GM12878 (cell line): ENCODE measurements around the gene CCDC71. TPM values are rescaled to one million over a fixed set of nuclear protein-coding genes. Genes with fewer than 3 reads are reported as not detected.

Experiments used
- ATAC-seq: fragments of 200-7000 bp; cut with Tn5 transposase; 3 replicates; pipeline ENCODE4 v1.9.1; 2020; ENCODE audit warnings: mild to moderate bottlenecking, moderate library complexity
- BruUV-seq: library from RNA; stranded (reverse); fragments of 400-500 nt; replicated peaks from 2 replicates; lab custom pipeline; 2021; lab: Mats Ljungman, UMichigan
- CTCF ChIA-PET: fragments of 300-600 bp; sonication (Branson Sonifier 250); formaldehyde crosslinking; extraction: SDS; loops from one replicate; lab custom pipeline; 2021; ENCODE audit warnings: inconsistent platforms; lab: Yijun Ruan, JAX
- POLR2A ChIA-PET: fragments of 350-600 bp; formaldehyde crosslinking; extraction: SDS; loops from one replicate; lab custom pipeline; 2021; ENCODE audit warnings: inconsistent platforms; lab: Charles Lee
- RAD21 ChIA-PET: fragments of 300-600 bp; sonication (Branson Sonifier 250); formaldehyde crosslinking; loops from one replicate; lab custom pipeline; 2023; ENCODE audit warnings: antibody characterized with exemption; ENCODE audit not compliant: unreplicated experiment; lab: Charles Lee
- SMC1A ChIA-PET: fragments of 300-600 bp; sonication (Branson Sonifier 250); formaldehyde crosslinking; loops from one replicate; lab custom pipeline; 2023; ENCODE audit not compliant: unreplicated experiment, uncharacterized antibody; lab: Charles Lee
- DNase-seq: peaks from one replicate; pipeline ENCODE4 v3.0.0-alpha.2; 2011; ENCODE audit warnings: low read depth, low spot score
- FAIRE-seq: peaks from 3 replicates; lab custom pipeline; 2011; peaks lifted over from hg19 to GRCh38; lab: Jason Lieb, UNC
- H2AFZ ChIP-seq: 2 replicates; pipeline ENCODE4 v1.6.0; 2011; ENCODE audit warnings: low read depth, low read length, control low read depth; ENCODE audit not compliant: control insufficient read depth
- H3K27ac ChIP-seq: 2 replicates; pipeline ENCODE4 v1.5.1; 2011; ENCODE audit warnings: control low read depth; ENCODE audit not compliant: control insufficient read depth, insufficient read depth
- H3K27me3 ChIP-seq, 2 experiments: replicated peaks in 1 of 2; 2 replicates each; pipeline versions ENCODE4 v1.6.0 to v1.6.1; 2011; ENCODE audit warnings: low read length in 1 of 2; ENCODE audit not compliant: control insufficient read depth in 2 of 2, insufficient read depth in 2 of 2
- H3K36me3 ChIP-seq, 2 experiments: 2 replicates each; pipeline ENCODE4 v1.5.1; 2011; ENCODE audit warnings: low read length in 1 of 2; ENCODE audit not compliant: control insufficient read depth in 2 of 2, insufficient read depth in 2 of 2
- H3K4me1 ChIP-seq: 2 replicates; pipeline ENCODE4 v1.6.1; 2011; ENCODE audit warnings: mild to moderate bottlenecking, low read length, moderate library complexity, mixed read lengths; ENCODE audit not compliant: control insufficient read depth, insufficient read depth
- H3K4me2 ChIP-seq: 2 replicates; pipeline ENCODE4 v1.6.0; 2011; ENCODE audit warnings: control low read depth; ENCODE audit not compliant: control insufficient read depth, insufficient read depth
- H3K4me3 ChIP-seq: fragments of 200-600 bp; sonication (generic); 2 replicates; pipeline ENCODE4 v1.5.1; 2016
- H3K79me2 ChIP-seq: 2 replicates; pipeline ENCODE4 v1.6.0; 2011; ENCODE audit warnings: low read length; ENCODE audit not compliant: control insufficient read depth, insufficient read depth
- H3K9ac ChIP-seq: 2 replicates; pipeline ENCODE4 v1.8.0; 2011; ENCODE audit warnings: low read length, control low read depth, mixed read lengths; ENCODE audit not compliant: control insufficient read depth, insufficient read depth
- H3K9me3 ChIP-seq: replicated peaks from 3 replicates; pipeline ENCODE4 v1.5.1; 2011; ENCODE audit warnings: mild to moderate bottlenecking, low read length; ENCODE audit not compliant: control insufficient read depth, insufficient read depth
- H4K20me1 ChIP-seq: 2 replicates; pipeline ENCODE4 v1.6.0; 2011; ENCODE audit not compliant: control insufficient read depth, insufficient read depth
- BCL3 ChIP-seq: IDR thresholded peaks from 2 replicates; pipeline ENCODE4 v1.6.1; 2011; ENCODE audit warnings: borderline replicate concordance, low read depth, mild to moderate bottlenecking, moderate library complexity, low read length; ENCODE audit not compliant: insufficient read depth, poor library complexity, severe bottlenecking
- BRCA1 ChIP-seq: IDR thresholded peaks from 2 replicates; pipeline ENCODE4 v1.6.1; 2011; ENCODE audit warnings: low read depth, low read length, improper control_type of control experiment
- E2F4 ChIP-seq: IDR thresholded peaks from 2 replicates; pipeline ENCODE4 v1.6.1; 2012; ENCODE audit warnings: low read depth, low read length, improper control_type of control experiment
- FOXK2 ChIP-seq: fragments of 450-650 bp; IDR thresholded peaks from 2 replicates; pipeline ENCODE4 v1.6.1; 2017; ENCODE audit warnings: mild to moderate bottlenecking, moderate library complexity
- HDAC2 ChIP-seq: fragments of 200-600 bp; sonication (generic); IDR thresholded peaks from 2 replicates; pipeline ENCODE4 v1.6.1; 2017
- IKZF1 ChIP-seq: fragments of 450-650 bp; conservative IDR thresholded peaks from 2 replicates; pipeline ENCODE4 v1.6.1; 2017; ENCODE audit warnings: antibody characterized with exemption, mild to moderate bottlenecking
- JUNB ChIP-seq: IDR thresholded peaks from 2 replicates; pipeline ENCODE4 v1.6.1; 2016; ENCODE audit warnings: antibody characterized with exemption, mild to moderate bottlenecking
- PKNOX1 ChIP-seq: fragments of 450-650 bp; IDR thresholded peaks from 2 replicates; pipeline ENCODE4 v1.6.1; 2016; ENCODE audit warnings: mild to moderate bottlenecking
- POLR2AphosphoS2 ChIP-seq: IDR thresholded peaks from 2 replicates; pipeline ENCODE4 v1.6.1; 2011; ENCODE audit warnings: low read depth, mild to moderate bottlenecking, low read length, improper control_type of control experiment, moderate library complexity
- PRDM15 ChIP-seq: fragments of 450-650 bp; formaldehyde crosslinking; IDR thresholded peaks from 2 replicates; pipeline ENCODE4 v1.4.0; 2020; ENCODE audit warnings: mild to moderate bottlenecking, moderate library complexity
- RFX5 ChIP-seq: IDR thresholded peaks from 2 replicates; pipeline ENCODE4 v1.6.1; 2011; ENCODE audit warnings: low read depth, low read length, improper control_type of control experiment
- SP1 ChIP-seq: IDR thresholded peaks from one replicate; pipeline ENCODE4 v1.6.1; 2011; ENCODE audit warnings: low read depth, low read length
- SREBF1 ChIP-seq: IDR thresholded peaks from 2 replicates; pipeline ENCODE4 v1.6.1; 2012; ENCODE audit warnings: mild to moderate bottlenecking, low read length
- STAT1 ChIP-seq: fragments of 450-650 bp; conservative IDR thresholded peaks from 2 replicates; pipeline ENCODE4 v1.6.1; 2014; ENCODE audit warnings: antibody characterized with exemption, mild to moderate bottlenecking
- ZSCAN29 ChIP-seq: fragments of 450-650 bp; IDR thresholded peaks from 2 replicates; pipeline ENCODE4 v1.6.1; 2017; ENCODE audit warnings: mild to moderate bottlenecking, moderate library complexity
- WGBS: methylation state at CpG from one replicate; pipeline ENCODE4 v1.1.6; 2016; ENCODE audit warnings: low lambda C conversion rate; ENCODE audit not compliant: insufficient replicate concordance, insufficient coverage; ENCODE audit errors: missing lambda C conversion rate; 5-methylcytosine and 5-hydroxymethylcytosine counted together
- in situ Hi-C: fragments of 300-500 bp; cut with MboI; formaldehyde crosslinking; loops from 9 replicates; pipeline ENCODE4 v1.14.3; 2018; ENCODE audit warnings: mixed read lengths
- intact Hi-C: fragments of 100-400 bp; cut with micrococcal nuclease; formaldehyde crosslinking; loops from one replicate; pipeline ENCODE4 v1.14.2; 2022; ENCODE audit not compliant: unreplicated experiment
- polyA plus RNA-seq, 11 experiments: library from polyadenylated mRNA; depleted of rRNA in 4 of 11; unstranded in 6 of 11; stranded (reverse) in 5 of 11; fragments of >200 nt; fragmentation: Nextera tagmentation in 4 of 11; fragmentation: Illumina TruSeq in 1 of 11; extraction: Ambion mirVana in 4 of 11; extraction: Trizol in 1 of 11; gene quantifications; 1 replicate in 1 of 11; 2 replicates in 10 of 11; pipeline versions ENCODE4 v1.2.1 to v1.2.3, GENCODE V29; 2011 to 2016; ENCODE audit warnings: inconsistent platforms in 2 of 11, missing spikeins in 2 of 11, low read depth in 1 of 11
- total RNA-seq, 4 experiments: library from RNA; depleted of rRNA in 3 of 4; stranded (reverse); fragments of >200 nt in 3 of 4; fragmentation: Illumina TruSeq in 1 of 4; extraction: Trizol in 1 of 4; gene quantifications; 2 replicates each; pipeline versions ENCODE4 v1.2.1 to v1.2.3, GENCODE V29; 2013 to 2021
- TF ChIP-seq, protein P1 (sequence below): IDR thresholded peaks from 2 replicates; pipeline ENCODE4 v1.6.1; 2011; ENCODE audit warnings: borderline replicate concordance, low read depth, mild to moderate bottlenecking, moderate library complexity, mixed read lengths, low read length; ENCODE audit not compliant: insufficient read depth; ENCODE audit errors: extremely low read length
- TF ChIP-seq, protein P2 (sequence below): fragments of 450-650 bp; IDR thresholded peaks from 2 replicates; pipeline ENCODE4 v1.6.1; 2014; ENCODE audit warnings: mild to moderate bottlenecking

The CCDC71 gene
- total and polyA plus RNA-seq, 10 of the 15 experiments (the other 5 are each of a cell fraction or from before 2014, with no cell fraction given) = 0.20 to 38.0 (median 16.1) TPM

GRCh38 chr3:49199900-49200281 is 33.8 kb upstream of the CCDC71 start:
- DNase-seq (no peak), FAIRE-seq (no peak), ATAC-seq (no peak)
- no peak overlapping the region for H3K27ac ChIP-seq
- H3K4me2 ChIP-seq = no peak overlapping the region
- H3K4me3 ChIP-seq = no peak overlapping the region
- H3K9ac ChIP-seq = no peak overlapping the region
- H3K27me3 ChIP-seq = no peaks in the 10 kb centered on the region
- in situ Hi-C loops (no loop called here), intact Hi-C loops (no loop called here)
- no peaks in the 10 kb centered on the region for H3K36me3 ChIP-seq
- POLR2A ChIA-PET = no interaction called here
- RAD21 ChIA-PET = no interaction called here
- H3K9me3 ChIP-seq = no peaks in the 10 kb centered on the region
- SMC1A ChIA-PET = no interaction called here
- no peak overlapping the region for H2AFZ ChIP-seq
- no peaks in the 10 kb centered on the region for H4K20me1 ChIP-seq
- no TSS peak for BruUV-seq
- WGBS = 64% methylated on average over 15 of the region's 15 CpGs
- CTCF ChIA-PET = no interaction called here
- H3K4me1 ChIP-seq = no peaks in the 10 kb centered on the region
- H3K79me2 ChIP-seq = no peaks in the 10 kb centered on the region
- TF ChIP-seq SP1 (no peak), PRDM15 (CRISPR knock-in tag) (no peak), IKZF1 (no peak), RFX5 (no peak), E2F4 (no peak), STAT1 (no peak), SREBF1 (no peak), ZSCAN29 (no peak), FOXK2 (no peak), HDAC2 (no peak), BCL3 (no peak), POLR2AphosphoS2 (no peak), PKNOX1 (no peak), JUNB (no peak), BRCA1 (no peak)
- TF ChIP-seq, protein P1, sequence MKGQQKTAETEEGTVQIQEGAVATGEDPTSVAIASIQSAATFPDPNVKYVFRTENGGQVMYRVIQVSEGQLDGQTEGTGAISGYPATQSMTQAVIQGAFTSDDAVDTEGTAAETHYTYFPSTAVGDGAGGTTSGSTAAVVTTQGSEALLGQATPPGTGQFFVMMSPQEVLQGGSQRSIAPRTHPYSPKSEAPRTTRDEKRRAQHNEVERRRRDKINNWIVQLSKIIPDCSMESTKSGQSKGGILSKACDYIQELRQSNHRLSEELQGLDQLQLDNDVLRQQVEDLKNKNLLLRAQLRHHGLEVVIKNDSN = no peak
- TF ChIP-seq, protein P2, sequence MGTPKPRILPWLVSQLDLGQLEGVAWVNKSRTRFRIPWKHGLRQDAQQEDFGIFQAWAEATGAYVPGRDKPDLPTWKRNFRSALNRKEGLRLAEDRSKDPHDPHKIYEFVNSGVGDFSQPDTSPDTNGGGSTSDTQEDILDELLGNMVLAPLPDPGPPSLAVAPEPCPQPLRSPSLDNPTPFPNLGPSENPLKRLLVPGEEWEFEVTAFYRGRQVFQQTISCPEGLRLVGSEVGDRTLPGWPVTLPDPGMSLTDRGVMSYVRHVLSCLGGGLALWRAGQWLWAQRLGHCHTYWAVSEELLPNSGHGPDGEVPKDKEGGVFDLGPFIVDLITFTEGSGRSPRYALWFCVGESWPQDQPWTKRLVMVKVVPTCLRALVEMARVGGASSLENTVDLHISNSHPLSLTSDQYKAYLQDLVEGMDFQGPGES = no peak
